ENCODE data around the gene S100G. TPM values are rescaled to one million over a fixed set of nuclear protein-coding genes. Genes with fewer than 3 reads are reported as not detected.

S100G gene
- total RNA-seq, 4 donors from 2014 or later: not detected

- no peak overlapping the region for H3K4me3 ChIP-seq
- no peaks in the 10 kb centered on the region for H3K27me3 ChIP-seq
- no peak for DNase-seq
- H3K27ac ChIP-seq: no peak overlapping the region
- H3K4me1 ChIP-seq: no peaks in the 10 kb centered on the region
- TF ChIP-seq, protein P1, sequence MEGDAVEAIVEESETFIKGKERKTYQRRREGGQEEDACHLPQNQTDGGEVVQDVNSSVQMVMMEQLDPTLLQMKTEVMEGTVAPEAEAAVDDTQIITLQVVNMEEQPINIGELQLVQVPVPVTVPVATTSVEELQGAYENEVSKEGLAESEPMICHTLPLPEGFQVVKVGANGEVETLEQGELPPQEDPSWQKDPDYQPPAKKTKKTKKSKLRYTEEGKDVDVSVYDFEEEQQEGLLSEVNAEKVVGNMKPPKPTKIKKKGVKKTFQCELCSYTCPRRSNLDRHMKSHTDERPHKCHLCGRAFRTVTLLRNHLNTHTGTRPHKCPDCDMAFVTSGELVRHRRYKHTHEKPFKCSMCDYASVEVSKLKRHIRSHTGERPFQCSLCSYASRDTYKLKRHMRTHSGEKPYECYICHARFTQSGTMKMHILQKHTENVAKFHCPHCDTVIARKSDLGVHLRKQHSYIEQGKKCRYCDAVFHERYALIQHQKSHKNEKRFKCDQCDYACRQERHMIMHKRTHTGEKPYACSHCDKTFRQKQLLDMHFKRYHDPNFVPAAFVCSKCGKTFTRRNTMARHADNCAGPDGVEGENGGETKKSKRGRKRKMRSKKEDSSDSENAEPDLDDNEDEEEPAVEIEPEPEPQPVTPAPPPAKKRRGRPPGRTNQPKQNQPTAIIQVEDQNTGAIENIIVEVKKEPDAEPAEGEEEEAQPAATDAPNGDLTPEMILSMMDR (IDR thresholded peaks at IDR 0.05): no peak
- TF ChIP-seq POLR2A (IDR thresholded peaks at IDR 0.05): no peak
- intact Hi-C loops (cut with DNase I; ENCODE audit: low total_unique reads): no loop called here
- no peaks in the 10 kb centered on the region for H3K9me3 ChIP-seq
- no peaks in the 10 kb centered on the region for H3K36me3 ChIP-seq
Measured at GRCh38 chrX:16687514-16687913, 37.6 kb downstream of the S100G start.

GRCh38 chrX:16695079-16695676, 45.2 kb downstream of the S100G start:
- TF ChIP-seq, protein P1 (IDR thresholded peaks at IDR 0.05): peak; percentile 71 to 83 (median 78)
- TF ChIP-seq POLR2A (IDR thresholded peaks at IDR 0.05): no peak
- Histone ChIP-seq H3K4me3 (no peak overlapping the region), H3K36me3 (no peaks in the 10 kb centered on the region), H3K27me3 (no peaks in the 10 kb centered on the region), H3K9me3 (no peaks in the 10 kb centered on the region), H3K4me1 (no peaks in the 10 kb centered on the region), H3K27ac (no peak overlapping the region)
- intact Hi-C loops (cut with DNase I; ENCODE audit: low total_unique reads): no loop called here
- DNase-seq: peak; percentile 56 to 58

DNA sequence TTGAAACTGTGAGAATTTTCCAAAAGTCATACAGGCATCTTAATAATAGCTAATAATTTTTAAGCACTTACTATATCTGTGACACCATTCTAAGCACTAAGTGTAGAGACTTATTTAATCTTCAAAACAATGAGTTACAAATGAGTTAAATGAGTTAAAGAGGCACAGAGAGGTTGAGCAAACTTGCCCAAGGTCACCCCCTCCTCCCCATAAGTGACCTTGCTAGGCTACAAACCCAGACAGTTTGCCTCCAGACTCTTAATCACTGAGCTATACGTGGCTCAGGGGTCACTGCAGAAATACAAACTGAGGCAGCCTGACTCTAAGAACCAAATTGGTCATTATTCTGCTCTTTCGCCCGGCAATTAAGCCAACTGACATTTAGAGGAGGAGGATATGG, 47.0 kb downstream of the S100G start:
- Histone ChIP-seq H3K9me3 (no peaks in the 10 kb centered on the region), H3K27ac (no peak overlapping the region), H3K27me3 (no peaks in the 10 kb centered on the region), H3K36me3 (no peaks in the 10 kb centered on the region), H3K4me1 (no peaks in the 10 kb centered on the region), H3K4me3 (no peak overlapping the region)
- TF ChIP-seq, protein P1 (IDR thresholded peaks at IDR 0.05): no peak
- TF ChIP-seq POLR2A (IDR thresholded peaks at IDR 0.05): no peak
- intact Hi-C loops (cut with DNase I; ENCODE audit: low total_unique reads): no loop called here
- DNase-seq: no peak

DNA sequence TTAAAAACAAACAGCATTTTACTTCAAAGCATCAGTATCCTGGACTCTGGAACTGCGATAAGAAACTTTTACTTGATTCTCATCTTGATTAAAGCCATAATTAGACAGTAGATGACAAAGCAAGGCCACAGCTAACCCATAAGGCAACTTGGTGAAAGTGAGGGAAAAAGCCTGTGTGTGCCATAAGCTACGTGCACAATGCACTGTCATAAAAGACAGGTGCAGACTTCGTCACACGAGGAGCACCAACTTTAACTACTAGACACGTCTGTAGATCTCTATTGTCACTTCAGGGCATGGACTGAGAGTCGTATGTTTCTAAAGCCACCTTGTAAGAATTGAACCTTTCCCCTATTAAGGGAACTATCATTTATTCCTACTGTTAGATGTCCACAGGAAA, 49.4 kb downstream of the S100G start:
- intact Hi-C loops (cut with DNase I; ENCODE audit: low total_unique reads): no loop called here
- no peak for TF ChIP-seq POLR2A (IDR thresholded peaks at IDR 0.05)
- TF ChIP-seq, protein P1 (IDR thresholded peaks at IDR 0.05): no peak
- no peaks in the 10 kb centered on the region for H3K9me3 ChIP-seq
- no peaks in the 10 kb centered on the region for H3K36me3 ChIP-seq
- no peak overlapping the region for H3K27ac ChIP-seq
- no peak for DNase-seq
- H3K4me1 ChIP-seq: no peaks in the 10 kb centered on the region
- no peak overlapping the region for H3K4me3 ChIP-seq
- no peaks in the 10 kb centered on the region for H3K27me3 ChIP-seq

DNA sequence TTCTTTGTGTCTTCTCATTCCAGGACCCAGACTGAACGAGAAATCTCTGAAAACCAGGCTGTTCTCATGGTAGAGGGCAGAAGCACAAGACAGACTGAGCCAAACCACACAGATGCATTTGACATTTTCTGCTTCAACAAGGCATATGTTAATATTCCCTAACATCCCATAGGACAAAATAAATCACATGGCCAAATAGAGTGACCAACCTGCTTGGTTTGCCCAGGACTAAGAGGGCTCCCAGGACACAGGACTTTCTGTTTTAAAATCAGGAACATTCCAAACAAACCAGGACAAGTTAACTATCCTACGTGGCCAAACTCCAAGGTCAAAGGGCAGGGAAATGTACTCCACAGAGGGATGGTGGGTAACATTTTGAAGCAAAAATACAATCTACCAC, 50.8 kb downstream of the S100G start:
- no peak for TF ChIP-seq POLR2A (IDR thresholded peaks at IDR 0.05)
- TF ChIP-seq, protein P1 (IDR thresholded peaks at IDR 0.05): no peak
- no peak overlapping the region for H3K4me3 ChIP-seq
- no peak for DNase-seq
- no peak overlapping the region for H3K27ac ChIP-seq
- H3K27me3 ChIP-seq: no peaks in the 10 kb centered on the region
- no peaks in the 10 kb centered on the region for H3K9me3 ChIP-seq
- no peaks in the 10 kb centered on the region for H3K36me3 ChIP-seq
- intact Hi-C loops (cut with DNase I; ENCODE audit: low total_unique reads): no loop called here
- H3K4me1 ChIP-seq: no peaks in the 10 kb centered on the region

Measured in uterus (tissue), 4 donors.